ENCODE measurements around the gene FRMD4A.

FRMD4A gene

GRCh38 chr10:14039968-14040668, 290.6 kb downstream of the FRMD4A start:
- DNase-seq, result no peak

DNA sequence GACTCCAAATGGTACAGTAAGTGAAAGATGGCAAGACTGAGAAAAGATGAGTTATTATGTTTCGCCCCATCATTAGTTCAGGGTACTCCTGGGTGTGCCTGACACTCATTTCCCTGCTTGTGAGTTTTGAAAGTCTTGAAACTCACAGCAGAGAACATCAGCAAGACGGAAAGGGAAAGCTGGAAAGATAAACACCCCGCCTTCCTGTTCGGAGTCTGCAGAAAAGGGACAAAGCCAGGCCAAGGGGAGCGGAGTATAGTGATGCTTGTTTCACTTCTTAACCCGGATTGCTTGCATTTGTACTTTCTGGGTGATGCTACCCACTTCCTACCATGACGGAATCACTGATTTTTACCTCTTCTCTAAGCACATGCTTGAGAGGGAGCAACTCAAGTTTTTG, 294.5 kb downstream of the FRMD4A start:
- no peak for DNase-seq

DNA sequence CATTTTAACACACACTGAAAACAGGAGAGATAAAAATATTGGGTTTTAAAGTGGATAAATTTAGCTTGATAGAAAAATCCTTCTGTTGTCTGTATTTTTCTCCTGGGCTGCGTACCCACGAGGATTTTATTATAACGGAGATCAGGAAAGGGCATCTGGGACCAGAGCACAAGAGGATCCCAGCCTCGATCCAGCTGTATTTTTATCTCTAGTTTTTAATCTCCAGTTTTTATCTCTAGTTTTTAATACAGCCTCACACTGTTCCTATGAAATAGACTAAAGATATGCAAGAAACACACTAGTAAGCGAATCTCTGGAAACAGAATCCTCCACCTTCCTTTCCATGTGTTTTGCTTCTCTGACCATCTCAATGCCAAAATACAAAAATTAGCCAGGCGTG, 295.2 kb downstream of the FRMD4A start:
- no peak for DNase-seq

DNA sequence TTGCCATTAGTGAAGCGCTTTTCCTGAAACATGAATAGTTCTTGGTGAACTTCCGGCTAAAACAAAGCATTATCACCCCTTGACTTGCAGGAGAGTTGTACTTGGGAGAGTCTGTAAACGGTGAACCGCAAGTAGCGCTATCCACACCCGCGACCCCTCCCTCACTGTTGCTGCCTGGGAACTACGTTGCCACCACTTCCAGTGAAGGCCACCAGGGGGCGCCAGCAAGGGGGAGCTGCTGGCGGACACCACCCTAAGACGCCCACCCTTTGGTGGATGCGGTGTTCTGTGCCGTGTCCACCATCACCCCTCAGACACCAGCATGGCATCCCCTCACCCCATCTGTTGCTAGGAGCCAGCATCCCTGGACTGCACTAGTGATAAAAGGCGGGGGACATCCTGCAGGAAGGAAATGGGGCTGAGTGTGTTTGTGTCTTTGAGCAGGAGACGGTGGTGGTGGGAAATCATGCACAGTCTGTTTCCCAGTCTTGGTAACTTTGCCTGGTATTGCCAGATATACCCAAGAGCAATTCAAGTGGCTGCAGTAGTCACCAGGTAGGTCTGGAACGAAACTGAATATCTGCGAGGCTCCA, 298.2 kb downstream of the FRMD4A start:
- peak; percentile 42 for DNase-seq

- no peak for DNase-seq
Measured at GRCh38 chr10:14026325-14026724, 304.4 kb downstream of the FRMD4A start.

DNA sequence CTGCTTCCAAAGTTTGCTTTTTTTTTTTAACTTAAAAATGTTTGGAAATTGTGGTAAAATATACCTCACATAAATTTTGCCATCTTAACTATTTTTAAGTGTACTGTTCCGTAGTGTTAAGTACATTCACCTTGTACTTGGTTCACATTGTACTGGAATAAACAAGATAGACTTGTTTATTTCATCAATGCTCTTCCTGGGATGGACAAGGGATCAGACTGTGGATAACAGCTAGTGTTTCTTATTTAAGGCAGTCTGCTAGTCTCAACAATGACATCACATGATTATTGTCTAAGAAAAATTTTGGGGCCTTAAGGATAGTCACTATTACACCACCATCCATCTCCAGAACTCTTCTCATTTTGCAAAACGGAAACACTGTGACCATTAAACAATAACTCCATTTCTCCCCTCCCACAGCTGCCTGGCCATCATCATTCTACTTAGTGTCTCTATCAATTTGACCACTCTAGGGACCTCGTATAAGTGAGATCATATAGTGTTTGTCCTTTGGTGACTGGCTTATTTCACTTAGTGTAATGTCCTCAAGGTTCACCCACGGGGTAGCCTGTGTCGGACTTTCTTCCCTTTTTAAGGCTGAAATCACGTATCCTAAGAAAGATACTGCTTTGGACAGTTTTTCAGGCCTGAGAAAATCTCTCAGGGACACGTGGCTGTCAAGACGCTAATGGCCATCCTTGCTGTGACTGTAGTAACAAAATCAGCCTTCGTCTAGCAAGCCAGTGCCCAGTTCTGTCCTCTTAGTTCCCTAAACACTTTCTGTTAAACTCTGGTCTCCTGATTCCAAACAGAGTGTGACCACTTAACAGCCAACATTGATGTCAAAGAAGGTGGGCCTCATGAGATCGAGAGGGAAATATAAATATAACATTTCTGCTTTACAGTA, 305.2 kb downstream of the FRMD4A start:
- DNase-seq, result no peak

GRCh38 chr10:14024329-14025202, 306.2 kb downstream of the FRMD4A start:
- no peak for DNase-seq

GRCh38 chr10:14023673-14024328, 306.9 kb downstream of the FRMD4A start:
- no peak for DNase-seq

DNA sequence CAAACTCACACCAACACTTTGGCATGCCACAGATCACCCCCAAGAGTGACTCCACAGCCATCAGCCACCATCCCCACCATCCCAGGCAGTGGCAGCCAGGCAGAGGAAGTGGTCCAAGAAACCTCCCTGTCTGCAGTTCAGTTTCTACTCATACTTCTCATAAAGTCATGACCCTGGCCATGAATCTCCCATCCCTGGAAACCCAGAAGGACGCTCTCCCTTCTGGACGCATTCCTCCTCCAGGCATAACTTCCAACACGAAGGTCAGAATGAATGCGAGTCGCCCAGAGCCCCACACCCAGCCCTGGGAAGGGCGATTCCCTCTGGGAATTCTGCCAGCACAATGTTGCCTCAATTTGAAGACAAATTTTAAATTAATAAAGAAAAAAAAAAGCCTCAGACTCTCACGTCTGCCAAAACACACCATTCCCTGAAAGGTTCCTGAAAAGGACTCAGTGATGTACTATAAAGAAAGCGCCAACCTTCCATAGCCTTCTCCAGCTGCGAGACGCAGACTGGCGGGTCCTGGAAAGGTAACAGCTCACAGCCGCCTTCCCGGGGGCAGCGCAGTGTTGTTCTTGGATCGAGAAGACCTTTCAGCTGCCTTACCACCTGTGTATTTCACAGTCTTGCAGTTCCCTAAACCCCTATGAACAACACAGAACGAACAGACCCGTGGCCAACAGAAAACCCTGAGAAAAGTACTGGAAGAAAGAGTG, 307.6 kb downstream of the FRMD4A start:
- DNase-seq, result no peak

DNA sequence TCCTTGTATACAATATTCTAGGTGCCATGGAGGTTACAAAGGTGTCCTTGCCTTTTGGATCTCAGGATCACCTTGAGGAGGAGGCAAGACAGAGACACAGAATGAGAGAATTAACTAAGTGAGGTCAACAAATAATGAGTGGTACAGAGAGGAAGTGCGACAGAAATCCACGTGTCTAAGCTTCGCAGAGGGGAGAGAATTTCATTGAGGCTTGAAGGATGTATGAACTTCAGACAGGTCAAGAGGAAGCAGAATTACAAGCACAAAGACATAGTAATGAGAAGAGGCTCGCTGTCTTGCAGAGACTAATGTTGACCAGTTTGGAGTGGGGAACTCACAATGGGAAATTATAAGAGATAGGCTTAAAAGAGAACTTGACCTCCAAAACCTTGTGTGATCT, 308.7 kb downstream of the FRMD4A start:
- DNase-seq, result no peak

DNA sequence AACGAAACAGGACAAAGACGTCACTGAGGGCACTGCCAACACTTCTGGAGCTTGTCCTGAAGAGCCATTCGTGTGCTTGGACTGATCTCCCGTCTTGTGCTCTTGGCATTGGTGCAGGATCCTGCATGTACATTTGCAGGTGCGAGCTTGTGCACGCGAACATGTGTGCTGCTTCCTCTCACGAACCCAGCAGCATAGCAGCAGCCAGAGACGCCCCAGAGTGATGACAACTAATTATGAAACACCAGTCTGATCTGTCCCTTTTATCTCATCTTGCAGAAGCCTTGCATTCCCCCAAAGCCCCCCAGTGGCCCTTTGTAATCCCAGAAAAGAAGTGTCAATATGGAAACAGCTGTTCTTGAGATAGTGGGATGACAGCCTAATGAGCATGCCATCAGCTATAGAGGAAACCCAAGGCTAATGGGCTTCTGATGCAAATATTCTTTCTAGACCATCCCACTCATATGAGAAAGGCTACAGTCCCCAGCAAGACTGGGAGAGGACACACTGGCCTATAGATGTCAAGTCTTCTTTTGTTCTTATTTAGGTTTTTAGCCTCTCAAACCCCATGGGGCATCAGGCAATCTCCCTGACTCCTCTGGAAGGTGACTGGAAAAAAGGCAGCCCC, 310.6 kb downstream of the FRMD4A start:
- DNase-seq, result no peak

DNA sequence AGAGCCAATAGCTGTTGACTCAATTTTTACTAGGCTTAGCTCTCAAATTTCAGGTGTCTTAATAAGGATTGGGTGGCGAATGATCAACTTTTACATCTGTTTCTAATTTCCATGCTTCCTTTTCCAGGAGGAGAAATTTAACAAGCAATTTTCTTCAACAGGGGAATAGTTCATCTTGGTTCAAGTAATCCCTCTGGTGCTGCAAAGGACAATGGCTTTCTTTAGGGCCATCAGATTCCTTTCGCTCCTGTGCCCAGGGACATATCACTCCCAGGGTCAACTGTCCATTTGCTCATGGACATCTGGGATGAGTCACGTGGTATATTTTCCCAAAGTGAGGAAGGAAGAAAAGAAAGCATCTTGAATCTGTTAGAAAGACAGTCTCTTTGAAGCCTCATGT, 313.3 kb downstream of the FRMD4A start:
- no peak for DNase-seq

DNA sequence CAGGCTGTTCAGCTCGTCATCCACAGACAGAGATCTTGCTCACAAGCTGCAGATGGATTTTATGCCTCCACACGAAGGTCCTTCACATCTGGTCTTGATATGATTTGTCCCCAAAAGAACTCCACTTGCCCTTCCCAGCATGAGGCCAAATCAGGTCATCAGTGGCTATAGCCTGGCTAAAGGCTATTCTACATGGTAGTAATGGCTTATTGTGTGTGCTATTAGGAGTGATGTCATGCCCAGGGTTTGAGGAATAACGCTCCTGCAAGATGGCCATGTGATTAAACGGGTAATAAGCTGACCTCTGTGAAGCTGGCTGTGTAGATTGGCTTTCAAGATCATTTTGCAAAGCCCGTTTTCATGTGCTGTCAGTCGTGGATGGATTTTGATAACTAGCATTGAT, 313.8 kb downstream of the FRMD4A start:
- no peak for DNase-seq

DNA sequence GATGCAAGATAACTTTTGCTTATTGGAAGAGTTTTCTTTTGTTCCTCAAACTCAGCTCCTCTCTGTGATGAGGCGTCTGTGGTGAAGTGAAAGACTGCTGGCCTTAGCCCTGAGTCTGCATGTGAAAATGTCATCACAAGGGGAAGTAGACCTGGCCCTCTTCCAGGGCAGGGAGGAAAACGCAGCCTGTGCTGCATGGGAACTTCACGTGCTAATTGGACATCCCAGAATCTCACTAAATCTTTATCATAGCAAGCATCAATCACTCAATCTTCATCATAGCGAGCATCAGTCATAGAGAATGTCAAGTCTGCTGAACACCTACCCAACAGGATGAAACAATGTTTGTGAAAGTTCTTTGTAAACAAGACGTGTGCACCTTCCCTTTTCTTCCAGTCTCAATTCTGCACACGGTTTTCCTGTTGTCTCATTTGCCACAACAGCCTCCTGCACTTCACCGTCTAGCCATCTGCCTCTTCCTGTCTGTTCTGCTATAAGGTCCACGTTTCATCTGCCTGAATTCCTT, 314.6 kb downstream of the FRMD4A start:
- DNase-seq, result no peak

- DNase-seq, result no peak
Measured at GRCh38 chr10:14014423-14014822, 316.3 kb downstream of the FRMD4A start.

GRCh38 chr10:14010769-14011574, 319.8 kb downstream of the FRMD4A start:
- no peak for DNase-seq

DNA sequence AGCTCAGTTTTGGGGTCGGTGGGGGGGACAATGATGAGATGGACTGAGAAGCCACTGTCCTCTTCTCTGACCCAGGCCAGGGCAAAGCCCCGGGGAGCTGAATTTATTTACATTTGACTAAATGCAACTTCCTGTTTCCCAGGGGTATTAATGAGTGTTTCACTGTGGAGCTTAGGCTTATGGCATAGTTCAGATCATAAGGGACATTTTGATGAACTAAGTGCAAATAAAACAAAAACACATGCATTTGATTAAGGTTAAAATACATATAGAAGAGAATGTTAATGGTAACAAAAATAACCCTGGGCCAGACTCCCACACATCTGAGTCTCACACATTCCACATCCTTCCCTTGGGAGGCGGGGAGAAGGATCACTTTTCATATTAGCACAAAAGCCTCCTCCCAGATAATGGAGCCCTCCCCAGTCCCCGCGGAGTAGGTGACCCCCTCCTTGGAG, 320.6 kb downstream of the FRMD4A start:
- no peak for DNase-seq

DNA sequence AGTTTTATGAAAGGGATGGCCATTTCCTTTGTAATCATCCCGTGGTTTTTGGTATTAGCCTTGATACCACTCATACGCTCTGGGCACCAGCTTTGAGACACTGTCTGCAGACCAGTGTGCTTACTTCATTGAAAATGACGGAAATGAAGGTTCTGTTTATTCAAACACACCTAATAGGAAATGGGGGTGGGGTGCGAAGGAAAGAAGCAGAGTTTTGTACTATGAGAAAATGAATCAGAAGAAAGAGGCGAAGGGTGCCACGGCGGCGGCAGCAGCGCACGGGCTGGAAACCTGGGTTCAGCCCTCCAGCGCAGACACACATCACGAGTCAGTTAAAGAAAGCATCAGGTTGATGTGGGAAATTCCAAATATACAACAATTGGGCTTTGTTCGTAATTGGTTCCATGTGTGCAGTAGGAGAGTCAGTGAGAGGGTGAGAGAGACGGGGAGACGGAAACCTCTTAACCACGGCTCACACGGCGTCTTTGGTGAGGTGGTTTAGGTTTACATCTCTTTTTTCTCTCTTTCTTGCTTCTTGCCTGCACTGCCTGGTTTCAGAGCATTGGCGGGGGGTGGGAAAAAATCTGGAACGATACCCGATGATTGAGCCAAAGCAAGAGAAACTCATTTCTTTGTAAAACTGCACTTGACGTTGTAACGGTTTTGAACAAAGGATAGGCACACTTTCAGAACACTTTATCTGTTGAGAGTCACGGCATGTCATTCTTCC, 321.2 kb downstream of the FRMD4A start:
- peak; percentile 84 for DNase-seq

DNA sequence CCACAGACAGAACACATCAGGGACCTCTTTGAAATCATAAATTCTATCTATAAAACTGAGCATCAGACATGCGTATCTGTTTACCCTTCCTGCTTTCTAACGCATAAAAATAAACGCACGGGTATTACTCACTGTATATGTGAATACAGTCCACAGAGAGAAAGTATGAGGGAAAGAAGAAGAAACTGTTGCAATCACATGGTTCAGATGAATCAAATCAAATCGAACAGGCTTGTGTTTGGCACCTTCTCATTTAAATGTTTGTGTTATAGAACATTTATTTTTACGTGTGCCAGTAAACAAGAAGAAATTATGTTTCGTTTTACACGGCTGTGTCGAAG, 322.0 kb downstream of the FRMD4A start:
- DNase-seq, result no peak
